GM21390 (cell line): ENCODE data around the gene MMS22L.

Experiments
- ATAC-seq: cut with Tn5 transposase; IDR thresholded peaks from one replicate; pipeline ENCODE4 v1.9.1; 2021; ENCODE audit not compliant: unreplicated experiment

Gene MMS22L

GRCh38 chr6:97094376-97094775 lies 188.6 kb downstream of the MMS22L start:
- no peak for ATAC-seq

- no peak for ATAC-seq
Observed at GRCh38 chr6:97092673-97093305, 190.2 kb downstream of the MMS22L start.
